OCI-LY1 (cell line): ENCODE results near the gene MORN5.

Experiments
- H2AFZ ChIP-seq: fragments of 200-600 bp; sonication (generic), shearing (Covaris generic); 2 replicates; pipeline ENCODE4 v1.6.0; 2014; ENCODE audit warnings: antibody characterized with exemption, mild to moderate bottlenecking, low read length
- H3F3A ChIP-seq: fragments of 200-600 bp; sonication (generic), shearing (Covaris generic); 2 replicates; pipeline ENCODE4 v1.6.0; 2014; ENCODE audit warnings: mild to moderate bottlenecking, antibody characterized with exemption, low read length, moderate library complexity; ENCODE audit not compliant: insufficient read depth
- H3K27ac ChIP-seq: fragments of 200-600 bp; sonication (generic); 2 replicates; pipeline ENCODE4 v1.5.1; 2014; ENCODE audit warnings: low read length, mixed run types, mild to moderate bottlenecking, low read depth; ENCODE audit not compliant: poor library complexity, severe bottlenecking
- H3K27me3 ChIP-seq: fragments of 200-600 bp; sonication (generic); 2 replicates; pipeline ENCODE4 v1.6.0; 2014; ENCODE audit warnings: antibody characterized with exemption, mild to moderate bottlenecking, low read length, moderate library complexity; ENCODE audit not compliant: insufficient read depth
- H3K36me3 ChIP-seq: fragments of 200-600 bp; sonication (generic); 2 replicates; pipeline ENCODE4 v1.6.1; 2014; ENCODE audit warnings: mild to moderate bottlenecking, antibody characterized with exemption, low read length, moderate library complexity, mixed read lengths; ENCODE audit not compliant: insufficient read depth
- H3K4me1 ChIP-seq: fragments of 200-600 bp; sonication (generic); 2 replicates; pipeline ENCODE4 v1.5.1; 2014; ENCODE audit warnings: mild to moderate bottlenecking, low read length, moderate library complexity; ENCODE audit not compliant: insufficient read depth, severe bottlenecking
- H3K4me2 ChIP-seq: fragments of 200-600 bp; sonication (generic), shearing (Covaris generic); 2 replicates; pipeline ENCODE4 v1.6.1; 2014; ENCODE audit warnings: low read length
- H3K4me3 ChIP-seq: fragments of 200-600 bp; sonication (generic); 2 replicates; pipeline ENCODE4 v1.5.1; 2014; ENCODE audit warnings: low read length, low read depth, mild to moderate bottlenecking, mixed read lengths; ENCODE audit not compliant: poor library complexity, severe bottlenecking
- H3K79me2 ChIP-seq: fragments of 200-600 bp; shearing (Covaris generic); 2 replicates; pipeline ENCODE4 v1.6.1; 2016; ENCODE audit warnings: mixed run types, low read length, mixed read lengths; ENCODE audit not compliant: insufficient read depth
- H3K9ac ChIP-seq: fragments of 200-600 bp; sonication (generic), shearing (Covaris generic); 2 replicates; pipeline ENCODE4 v1.6.1; 2014; ENCODE audit warnings: mild to moderate bottlenecking, low read length, mixed read lengths
- H3K9me2 ChIP-seq: fragments of 200-600 bp; sonication (generic), shearing (Covaris generic); 2 replicates; pipeline ENCODE4 v1.6.1; 2014; ENCODE audit warnings: low read depth, mild to moderate bottlenecking, low read length, mixed read lengths
- H3K9me3 ChIP-seq: fragments of 200-600 bp; shearing (Covaris generic); 2 replicates; pipeline ENCODE4 v1.6.1; 2014; ENCODE audit warnings: low read length, mixed read lengths
- H4K20me1 ChIP-seq: fragments of 200-600 bp; sonication (generic), shearing (Covaris generic); 2 replicates; pipeline ENCODE4 v1.6.0; 2016; ENCODE audit warnings: mild to moderate bottlenecking, low read length; ENCODE audit not compliant: insufficient read depth
- CTCF ChIP-seq: fragments of 200-600 bp; sonication (generic), shearing (Covaris generic); IDR thresholded peaks from 2 replicates; pipeline ENCODE4 v1.5.1; 2017; ENCODE audit warnings: mild to moderate bottlenecking, antibody characterized with exemption, low read length, moderate library complexity, mixed read lengths
- EZH2 ChIP-seq: fragments of 200-600 bp; sonication (generic), shearing (Covaris generic); IDR thresholded peaks from 2 replicates; pipeline ENCODE4 v1.8.0; 2017; ENCODE audit warnings: borderline replicate concordance, mixed run types, mild to moderate bottlenecking, antibody characterized with exemption, low read length, moderate library complexity, mixed read lengths

MORN5 gene

GRCh38 chr9:122204491-122204890, 44.8 kb downstream of the MORN5 start:
- Histone ChIP-seq H3K4me1 (no peaks in the 10 kb centered on the region), H3K27ac (no peak overlapping the region)
- TF ChIP-seq CTCF (no peak), EZH2 (no peak)

GRCh38 chr9:122205176-122205575, 45.5 kb downstream of the MORN5 start:
- TF ChIP-seq CTCF (no peak), EZH2 (no peak)

More at GRCh38 chr9:122204491-122204890, 44.8 kb downstream of the MORN5 start:
- no peaks in the 10 kb centered on the region for H3K79me2 ChIP-seq
- no peak overlapping the region for H3K4me2 ChIP-seq
- no peaks in the 10 kb centered on the region for H3K36me3 ChIP-seq
- no peak overlapping the region for H3K4me3 ChIP-seq
- H3K27me3 ChIP-seq, result no peaks in the 10 kb centered on the region
- no peaks in the 10 kb centered on the region for H3K9me2 ChIP-seq
- H2AFZ ChIP-seq, result no peak overlapping the region
- H4K20me1 ChIP-seq, result no peaks in the 10 kb centered on the region
- no peak overlapping the region for H3K9ac ChIP-seq
- H3K9me3 ChIP-seq, result no peaks in the 10 kb centered on the region
- H3F3A ChIP-seq, result no peaks in the 10 kb centered on the region

DNA sequence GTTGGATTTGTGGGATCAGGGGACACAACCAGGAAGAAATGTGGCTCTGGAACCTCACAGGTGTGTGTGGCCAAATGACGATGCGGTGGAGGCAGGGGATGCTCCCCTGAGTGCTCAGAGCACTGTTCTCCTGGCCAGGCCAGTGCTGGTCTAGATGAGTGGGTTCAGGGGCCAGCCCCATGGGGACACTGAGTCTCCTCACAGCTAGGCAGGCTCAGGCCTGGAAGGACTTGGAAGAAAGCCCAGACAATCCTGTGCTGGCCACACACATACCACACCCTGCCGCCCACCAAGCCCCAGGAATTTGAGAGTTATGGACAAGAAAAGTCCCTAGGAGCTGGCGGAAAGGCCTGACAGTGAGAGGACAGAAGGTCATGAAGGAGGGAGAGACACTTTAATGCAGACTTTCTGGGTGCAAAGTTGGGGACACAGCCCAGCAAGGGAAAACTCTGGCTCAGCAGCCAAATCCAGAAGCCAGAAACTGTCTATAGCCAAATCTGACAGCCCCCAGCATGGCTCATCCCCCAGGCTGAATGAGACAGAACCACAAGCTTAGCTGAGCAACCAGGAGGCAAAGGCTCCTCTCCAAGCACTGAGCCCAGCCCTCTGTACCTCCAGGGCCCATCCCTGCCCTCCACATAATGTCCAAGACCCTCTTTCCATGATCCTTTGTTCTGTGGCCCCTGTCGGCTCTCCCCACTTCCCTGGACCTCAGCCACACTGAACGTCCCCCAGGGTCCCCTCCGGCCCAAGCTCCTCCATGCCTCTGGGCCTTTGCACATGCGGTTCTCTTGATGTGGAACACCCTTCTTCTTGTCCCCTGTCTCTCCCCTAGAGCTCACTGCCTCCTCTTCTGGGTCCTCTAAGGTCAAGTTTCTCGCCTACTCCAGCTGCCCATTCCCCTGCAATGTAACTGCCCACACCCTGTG, 46.7 kb downstream of the MORN5 start:
- H3K9ac ChIP-seq, result no peak overlapping the region
- H3K4me2 ChIP-seq, result no peak overlapping the region

More at GRCh38 chr9:122205176-122205575, 45.5 kb downstream of the MORN5 start:
- Histone ChIP-seq H3K9ac (no peak overlapping the region), H3K27me3 (no peaks in the 10 kb centered on the region), H3K9me2 (no peaks in the 10 kb centered on the region), H3K4me1 (no peaks in the 10 kb centered on the region), H3F3A (no peaks in the 10 kb centered on the region), H3K27ac (no peak overlapping the region), H3K36me3 (no peaks in the 10 kb centered on the region), H3K9me3 (no peaks in the 10 kb centered on the region), H4K20me1 (no peaks in the 10 kb centered on the region), H3K4me3 (no peak overlapping the region), H3K79me2 (no peaks in the 10 kb centered on the region), H3K4me2 (no peak overlapping the region), H2AFZ (no peak overlapping the region)

More for the DNA sequence above, 46.7 kb downstream of the MORN5 start:
- TF ChIP-seq CTCF, result no peak
- TF ChIP-seq EZH2, result no peak
- no peaks in the 10 kb centered on the region for H3K79me2 ChIP-seq
- no peaks in the 10 kb centered on the region for H3K9me3 ChIP-seq
- no peaks in the 10 kb centered on the region for H3F3A ChIP-seq
- H4K20me1 ChIP-seq, result no peaks in the 10 kb centered on the region
- H3K36me3 ChIP-seq, result no peaks in the 10 kb centered on the region
- H3K4me3 ChIP-seq, result no peak overlapping the region
- H3K27ac ChIP-seq, result no peak overlapping the region
- H3K9me2 ChIP-seq, result no peaks in the 10 kb centered on the region
- H3K27me3 ChIP-seq, result no peaks in the 10 kb centered on the region; the same call in 1 of the 2 replicates
- no peak overlapping the region for H2AFZ ChIP-seq
- H3K4me1 ChIP-seq, result no peaks in the 10 kb centered on the region
